CD4-positive, alpha-beta T cell treated with Interleukin-4 for 1 hour (primary cell): ENCODE measurements around the gene GRID1.
"Not testable (repeated sequence)": the region's sequence is repeated elsewhere in the genome, so short reads cannot be mapped to it uniquely, and the experiment has no call there.

ENCODE experiments used
- DNase-seq, 2 donors: peaks; one replicate each; pipeline ENCODE4 v3.0.0-alpha.2; 2020 to 2022

The GRID1 gene

DNA sequence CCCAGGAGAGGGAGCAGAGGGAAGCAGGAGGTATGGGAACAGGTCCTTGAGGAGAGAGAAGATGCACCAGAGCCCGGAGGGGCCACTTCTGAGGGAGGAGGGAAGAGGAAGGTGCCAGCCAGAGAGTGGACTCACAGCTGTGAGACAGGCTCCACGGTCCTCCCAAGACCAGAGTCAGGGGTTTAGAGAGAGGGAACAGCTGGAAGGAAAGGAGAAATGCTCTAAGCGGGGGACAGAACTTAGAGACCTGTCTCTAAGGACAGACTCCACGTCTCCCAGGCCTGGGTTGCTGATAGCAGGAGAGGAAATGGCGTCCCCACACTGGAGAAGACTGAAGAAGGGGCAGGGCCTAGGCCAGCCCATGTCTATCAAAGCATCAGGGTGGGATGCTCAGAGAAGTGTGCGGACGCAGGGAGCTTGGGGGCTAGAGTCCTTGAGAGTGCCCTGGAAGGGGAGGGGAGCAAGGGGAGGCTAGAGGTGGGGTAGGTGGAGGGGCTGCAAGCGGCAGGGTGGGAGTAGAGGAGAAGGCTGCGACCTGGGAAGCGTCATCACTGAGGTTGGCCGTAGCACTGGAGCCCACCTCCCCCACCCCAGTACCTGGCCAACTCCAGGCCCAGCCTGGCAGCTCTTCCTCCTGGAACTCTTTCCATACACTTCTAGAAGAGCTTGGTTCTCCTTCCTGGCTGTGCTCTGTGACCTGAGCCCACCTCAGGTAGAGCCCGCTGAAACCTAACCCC lies 25.6 kb upstream of the GRID1 start:
- DNase-seq: no peak

DNA sequence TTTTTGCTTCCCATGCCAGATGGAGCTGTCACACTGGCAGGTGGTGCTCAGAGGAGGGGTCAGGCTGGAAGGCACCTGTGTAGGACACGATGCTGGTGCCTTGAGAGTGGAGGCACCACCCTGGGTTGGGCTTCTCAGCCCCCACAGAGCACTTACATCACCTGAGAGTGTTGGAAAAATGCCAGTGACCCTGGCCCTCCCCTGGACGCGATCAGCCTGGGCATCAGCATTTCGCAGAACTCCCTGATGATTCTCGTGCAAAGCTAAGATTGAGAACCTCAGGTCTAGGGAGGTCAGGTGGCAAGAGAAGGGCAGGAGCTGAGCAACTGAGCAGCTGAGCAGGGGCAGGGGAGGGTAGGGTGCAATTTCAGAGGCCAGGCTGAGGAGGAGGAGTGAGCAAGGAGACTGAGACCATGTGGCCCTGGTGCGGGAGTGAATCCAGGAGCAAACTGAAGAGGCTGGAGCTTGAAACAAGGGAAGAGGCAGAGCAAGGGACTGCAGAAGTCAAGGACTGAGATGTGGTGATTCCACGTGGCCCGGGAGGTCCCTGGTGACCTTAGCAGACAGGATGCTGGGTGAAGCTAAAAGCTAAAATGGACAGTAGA lies 24.7 kb upstream of the GRID1 start:
- DNase-seq: no peak

DNA sequence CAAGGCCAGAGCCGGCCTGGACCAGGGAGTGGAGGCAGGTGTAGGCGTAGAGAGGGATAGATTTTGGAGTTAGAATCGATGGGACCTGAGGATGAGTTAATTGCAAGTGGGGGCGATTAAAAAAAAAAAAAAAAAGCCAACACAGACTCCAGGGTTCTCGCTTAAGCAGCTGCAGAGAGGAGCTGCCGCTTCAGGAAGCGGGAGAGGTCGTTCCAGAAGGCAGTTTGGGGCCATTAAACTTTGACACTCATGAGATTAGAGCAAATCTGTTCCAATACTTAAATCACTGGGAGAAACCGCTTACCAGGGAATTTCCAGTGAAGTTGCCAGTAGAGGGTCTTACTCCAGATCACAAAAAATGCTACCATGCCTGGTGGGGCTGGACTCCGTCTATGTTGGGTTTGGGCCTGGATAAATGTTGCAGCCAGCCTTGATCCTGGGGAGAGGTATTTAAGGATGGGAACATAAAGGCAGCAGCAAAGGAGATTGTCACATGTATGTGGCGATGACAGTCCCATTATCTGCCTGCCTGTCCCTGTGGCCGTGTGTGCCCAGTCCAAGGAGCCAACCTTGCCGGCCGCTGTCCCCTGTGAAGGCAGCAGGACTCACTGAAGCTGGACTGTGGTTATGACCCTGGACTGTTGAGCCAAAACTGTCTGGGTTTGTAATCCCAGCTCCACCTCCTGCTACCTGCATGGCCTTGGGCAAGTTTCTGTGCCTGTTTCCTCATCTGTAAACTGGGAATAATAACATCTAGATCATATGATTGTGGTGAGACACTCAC lies 23.9 kb upstream of the GRID1 start:
- no peak for DNase-seq

DNA sequence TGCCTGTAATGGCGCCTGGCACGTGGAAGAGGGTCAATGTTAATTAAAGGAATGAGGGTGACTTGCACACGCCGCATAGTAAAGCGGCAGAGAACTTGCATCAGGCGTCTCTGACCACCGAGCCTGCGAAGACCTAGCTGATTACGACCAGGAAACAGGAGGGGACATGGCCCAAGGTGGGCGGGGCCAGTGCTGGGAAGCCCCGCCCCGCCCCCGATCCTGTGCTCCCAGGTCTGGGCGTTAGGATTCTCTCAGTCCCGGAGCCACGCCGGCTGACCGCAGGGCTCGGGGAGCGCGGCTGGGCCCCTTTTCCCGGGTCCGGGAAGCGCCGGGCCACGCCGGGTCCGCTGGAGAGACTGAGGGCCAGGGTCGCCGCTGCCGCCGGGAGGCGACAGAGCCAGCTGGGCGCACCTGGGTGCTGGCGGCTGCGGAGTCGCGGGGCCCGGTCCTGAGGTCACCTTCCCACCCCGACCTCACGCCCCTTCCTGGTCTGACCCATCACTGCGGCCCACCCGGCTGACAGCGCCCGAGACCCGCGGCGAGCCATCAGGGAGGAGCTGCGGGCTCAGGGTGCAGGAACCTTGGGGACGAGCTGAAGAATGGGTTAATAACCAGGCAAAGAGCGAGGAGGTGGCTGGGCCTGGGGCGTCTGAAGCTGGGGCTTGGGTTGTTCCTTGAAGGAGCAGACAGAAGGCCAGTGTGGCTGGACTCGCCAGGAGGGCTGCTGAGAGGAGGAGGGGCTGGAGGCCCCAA lies 23.0 kb upstream of the GRID1 start:
- no peak for DNase-seq

DNA sequence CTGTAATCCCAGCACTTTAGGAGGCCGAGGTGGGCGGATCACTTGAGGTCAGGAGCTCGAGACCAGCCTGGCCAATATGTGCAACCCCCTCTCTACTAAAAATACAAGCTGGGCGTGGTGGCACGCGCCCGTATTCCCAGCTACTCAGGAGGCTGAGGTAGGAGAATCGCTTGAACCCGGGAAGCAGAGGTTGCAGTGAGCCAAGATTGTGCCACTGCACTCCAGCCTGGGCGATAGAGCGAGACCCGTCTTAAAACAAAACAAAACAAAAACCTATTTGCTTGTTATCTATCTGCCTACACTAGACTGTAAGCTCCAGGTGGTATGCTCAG lies 22.5 kb upstream of the GRID1 start:
- not testable (repeated sequence) for DNase-seq

DNA sequence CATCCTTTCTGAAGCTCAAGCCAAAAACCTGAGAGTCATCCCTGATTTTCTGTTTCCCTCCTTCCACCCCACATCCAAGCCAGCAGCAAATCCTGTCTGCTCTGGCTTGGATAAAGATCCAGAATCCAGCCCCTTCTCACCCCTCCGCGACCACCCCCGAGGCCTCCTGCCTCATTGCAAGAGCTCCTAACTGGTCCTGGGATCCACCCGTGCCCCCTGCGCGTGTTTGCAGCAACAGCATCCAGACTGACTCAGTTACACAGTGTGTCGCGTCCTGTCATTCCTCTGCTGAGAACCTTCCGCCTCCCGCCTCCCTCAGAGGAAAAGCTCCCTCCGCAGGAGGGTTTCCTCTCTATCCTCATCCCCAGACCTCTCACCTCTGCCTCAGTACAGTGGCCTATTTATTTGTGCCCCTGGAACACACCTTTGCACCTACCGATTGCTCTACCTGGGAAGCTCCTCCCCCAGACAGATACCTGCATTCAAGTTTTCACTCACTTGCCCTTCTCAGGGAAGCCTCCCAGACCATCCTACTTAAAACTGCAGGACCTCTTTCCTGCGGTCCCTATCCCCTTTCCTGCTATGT lies 21.6 kb upstream of the GRID1 start:
- no peak for DNase-seq

DNA sequence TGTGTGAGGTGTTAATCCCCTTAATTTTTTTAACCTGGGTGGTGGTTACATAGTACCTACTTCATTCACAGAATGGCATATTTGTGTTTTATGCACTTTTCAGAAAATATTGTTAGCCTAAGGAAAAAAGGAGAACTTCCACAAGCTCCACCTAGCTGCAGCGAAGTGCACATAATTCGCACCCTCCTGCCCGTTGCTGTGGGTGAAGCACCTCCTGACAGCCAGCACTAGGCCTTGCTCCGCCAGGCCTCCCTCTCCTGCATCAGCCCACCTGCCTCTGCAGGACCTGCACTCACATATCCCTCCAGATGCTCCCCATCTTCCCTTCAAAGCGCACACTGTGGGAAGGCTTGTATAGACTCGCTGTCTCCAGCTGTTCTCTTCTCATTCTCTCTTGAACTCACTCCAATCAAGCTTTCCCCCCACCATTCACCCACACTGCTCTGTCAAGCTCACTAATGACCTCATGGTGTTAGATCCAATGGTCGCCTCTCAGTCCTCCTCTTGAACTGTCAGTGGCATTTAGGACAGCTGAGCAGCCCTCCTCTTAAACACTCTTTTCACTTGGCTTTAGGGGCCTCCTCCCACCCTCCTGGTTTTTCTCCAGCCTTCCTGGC lies 20.7 kb upstream of the GRID1 start:
- DNase-seq: no peak

DNA sequence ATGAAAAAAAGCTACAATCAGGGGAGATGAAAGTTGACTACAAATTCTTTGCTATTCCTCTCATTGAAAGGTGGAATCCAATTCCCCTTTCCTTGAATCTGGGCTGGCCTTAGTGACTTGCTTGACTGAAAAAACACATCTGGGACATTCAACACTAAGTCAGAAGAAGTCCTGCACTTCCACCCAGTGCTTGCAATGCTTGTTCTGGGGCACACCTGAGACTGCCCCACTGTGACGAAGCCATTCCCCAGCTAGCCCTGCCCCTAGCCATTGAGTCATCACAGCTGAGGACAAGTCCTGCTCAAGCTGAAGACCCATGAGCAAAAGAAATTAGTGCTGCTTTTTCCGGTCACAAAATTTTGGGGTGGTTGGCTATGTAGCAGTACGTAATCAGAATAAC lies 19.2 kb upstream of the GRID1 start:
- DNase-seq: no peak

DNA sequence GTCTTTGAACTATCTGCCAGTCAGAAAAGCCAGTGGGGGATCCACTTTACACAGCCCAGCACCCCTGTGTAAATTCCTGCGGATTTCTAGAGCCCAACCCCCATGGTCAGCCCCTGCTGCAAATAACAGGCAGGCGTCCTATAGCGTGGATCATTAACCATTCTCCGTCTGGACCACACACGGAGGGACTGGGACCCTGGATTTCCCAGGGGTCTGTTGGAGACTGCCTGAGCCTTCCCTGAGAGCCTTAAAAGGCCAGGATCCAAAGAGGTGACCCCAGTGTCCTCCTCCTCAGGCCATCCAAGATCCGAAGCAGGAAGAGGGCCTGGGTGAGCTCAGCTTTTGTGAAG lies 11.2 kb upstream of the GRID1 start:
- DNase-seq: no peak

DNA sequence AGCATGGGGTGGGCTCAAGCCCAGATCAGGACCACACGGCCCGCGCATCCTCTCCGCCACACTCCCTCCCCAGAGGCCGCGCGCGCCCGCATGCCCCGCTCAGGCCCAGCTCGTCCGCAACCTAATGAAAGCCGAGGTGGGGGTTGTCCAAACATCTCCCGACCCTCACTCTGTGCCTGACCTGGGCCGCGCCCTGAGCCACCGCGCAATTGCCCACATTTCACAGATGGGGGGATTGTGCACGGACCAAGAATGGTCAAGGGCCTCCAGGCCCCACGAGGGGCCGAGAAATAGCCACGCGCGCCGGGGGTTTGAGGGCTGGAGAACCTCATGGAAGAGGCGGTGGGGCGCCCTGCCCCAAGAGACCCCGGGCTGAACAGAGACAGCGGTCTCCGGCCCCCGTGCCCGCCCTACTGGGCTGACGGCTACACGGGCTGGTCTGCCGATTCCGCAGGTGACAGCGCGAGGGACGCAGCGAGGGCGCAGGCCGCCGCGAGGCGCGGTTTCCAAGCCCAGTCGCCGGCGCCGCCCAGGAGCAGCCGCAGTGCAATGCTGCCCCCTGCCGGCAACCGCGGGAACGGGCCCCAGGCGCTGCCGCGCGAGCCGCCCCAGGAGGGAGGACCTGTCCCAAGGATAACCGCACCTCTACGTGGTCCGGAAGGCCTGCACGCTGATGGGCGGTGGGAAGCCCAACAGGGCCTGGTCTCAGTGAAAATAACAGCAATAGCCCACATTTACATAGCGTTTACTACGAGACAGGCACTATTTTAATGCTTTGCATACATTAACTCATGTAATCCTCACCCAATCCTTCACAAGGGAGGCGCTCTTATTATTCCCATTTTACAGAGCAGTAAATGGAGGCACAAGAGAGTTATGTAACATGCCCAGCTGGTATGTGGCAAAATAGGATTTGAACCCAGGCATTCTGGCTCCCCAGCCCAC lies 10.5 kb upstream of the GRID1 start:
- peak; percentile 71 to 79 for DNase-seq

DNA sequence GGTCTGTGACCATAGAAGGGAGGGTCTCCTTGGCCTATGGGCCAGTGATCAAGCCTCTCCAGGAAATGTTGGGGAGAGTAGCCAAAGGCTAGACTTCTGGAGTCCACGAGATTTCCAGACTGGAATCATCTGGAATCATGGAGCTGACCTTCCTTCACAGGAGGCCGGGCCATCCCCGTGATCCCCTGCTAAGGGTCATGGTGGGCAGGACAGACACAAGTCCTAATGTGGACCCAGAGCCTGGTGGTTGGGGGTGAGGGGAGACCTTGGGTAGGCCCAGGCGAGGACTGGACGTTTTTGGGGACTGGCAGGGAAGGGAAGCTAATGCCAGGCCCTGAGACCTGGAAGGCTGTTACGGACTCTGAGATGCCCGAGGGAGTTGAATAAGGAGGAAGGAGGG lies 9.8 kb upstream of the GRID1 start:
- DNase-seq: no peak

DNA sequence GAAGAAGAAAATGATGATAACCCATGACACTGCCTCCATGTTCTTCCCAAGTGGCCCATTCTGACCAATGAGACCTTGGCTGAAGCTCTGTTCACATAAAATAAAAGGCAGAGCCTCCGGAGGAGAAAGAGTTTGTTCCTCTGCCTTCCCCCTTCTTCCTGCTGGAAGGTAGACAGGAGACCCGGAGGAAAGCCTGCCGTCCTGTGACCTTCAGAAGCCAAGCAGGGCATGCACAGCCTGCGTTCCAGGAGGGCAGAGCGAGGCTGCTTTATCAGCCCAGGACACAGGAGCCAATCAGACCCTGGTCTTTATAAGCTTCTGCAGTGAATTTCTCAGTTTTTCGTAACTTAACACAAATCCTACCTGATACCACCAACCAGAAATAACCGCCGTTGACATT lies 8.6 kb upstream of the GRID1 start:
- DNase-seq: no peak

DNA sequence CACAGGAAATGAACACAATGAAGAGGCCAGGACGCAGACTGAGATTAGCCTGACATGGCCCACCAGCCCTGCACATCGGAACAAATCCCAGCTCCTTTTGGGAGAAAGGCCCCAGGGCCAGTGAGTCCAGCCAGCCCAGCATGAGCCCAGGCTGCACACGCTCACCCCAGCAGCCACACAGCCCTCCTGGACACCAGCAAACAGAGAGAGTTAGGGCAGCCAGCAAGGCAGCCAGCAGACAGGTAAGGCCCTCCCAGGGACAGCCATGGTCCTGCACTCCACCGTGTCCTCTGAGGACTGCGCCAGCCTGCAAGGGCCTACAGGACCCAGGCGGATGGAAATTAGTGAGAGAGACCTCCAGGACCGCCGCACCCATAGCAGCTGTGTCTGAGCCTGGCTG lies 8.1 kb upstream of the GRID1 start:
- no peak for DNase-seq

DNA sequence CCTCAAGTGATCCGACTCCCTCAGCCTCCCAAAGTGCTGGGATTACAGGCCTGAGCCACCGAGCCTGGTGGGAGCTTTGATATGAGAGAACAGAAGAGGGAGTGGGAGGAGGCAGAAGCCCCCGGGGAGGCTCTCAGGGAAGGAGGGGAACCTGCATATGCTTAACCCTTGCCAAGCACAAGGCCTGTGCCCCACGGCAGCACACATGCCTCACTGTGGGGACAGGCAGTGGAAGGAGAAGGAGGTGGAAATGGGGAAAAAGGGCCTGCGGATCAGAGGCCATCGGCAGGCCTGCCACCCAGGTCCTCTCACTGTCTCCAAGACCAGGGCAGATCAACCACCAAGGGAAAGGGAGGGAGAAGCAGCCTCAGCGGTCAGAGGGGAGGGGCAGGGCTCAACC lies 7.2 kb upstream of the GRID1 start:
- DNase-seq: no peak

DNA sequence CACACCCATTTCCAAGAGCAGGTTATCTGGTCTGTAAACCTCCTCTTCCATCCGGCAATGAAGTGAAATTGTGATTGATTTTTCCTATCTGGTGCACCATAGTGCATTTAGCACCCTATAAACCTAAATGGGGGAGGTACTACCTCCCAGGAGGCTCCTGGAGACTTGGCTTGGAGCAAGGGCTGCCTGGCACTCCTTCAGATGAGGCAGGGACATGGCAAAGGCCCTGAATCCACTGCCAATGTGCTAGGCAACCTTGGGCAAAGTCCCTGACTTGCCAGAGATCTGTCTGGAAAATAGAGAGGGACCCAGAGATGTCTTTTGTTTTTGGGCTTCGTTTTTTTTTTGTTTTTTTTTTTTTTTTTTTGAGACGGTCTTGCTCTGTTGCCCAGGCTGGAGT lies 6.7 kb upstream of the GRID1 start:
- no peak for DNase-seq

DNA sequence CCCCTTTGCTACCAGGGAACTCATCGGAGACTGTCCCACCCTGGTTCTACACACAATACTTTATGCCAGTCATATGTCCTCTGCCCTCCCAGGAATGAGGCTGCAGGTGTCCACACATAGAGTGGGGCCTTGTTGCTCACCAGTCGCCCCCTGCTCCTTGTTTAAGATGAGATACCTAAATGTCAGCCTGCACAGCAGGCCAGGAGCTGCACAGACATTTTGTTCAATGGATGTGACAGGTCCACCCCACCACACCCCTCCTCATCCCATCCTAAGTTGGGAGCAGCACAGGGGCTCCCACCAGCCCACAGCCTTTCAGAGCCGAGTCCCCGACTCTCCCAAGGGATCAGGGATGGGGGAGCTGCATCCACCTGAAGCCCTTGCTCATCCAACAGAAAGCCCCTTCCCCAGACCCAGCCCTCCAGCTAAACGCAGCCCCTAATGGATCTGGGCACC lies 6.2 kb upstream of the GRID1 start:
- DNase-seq: no peak

DNA sequence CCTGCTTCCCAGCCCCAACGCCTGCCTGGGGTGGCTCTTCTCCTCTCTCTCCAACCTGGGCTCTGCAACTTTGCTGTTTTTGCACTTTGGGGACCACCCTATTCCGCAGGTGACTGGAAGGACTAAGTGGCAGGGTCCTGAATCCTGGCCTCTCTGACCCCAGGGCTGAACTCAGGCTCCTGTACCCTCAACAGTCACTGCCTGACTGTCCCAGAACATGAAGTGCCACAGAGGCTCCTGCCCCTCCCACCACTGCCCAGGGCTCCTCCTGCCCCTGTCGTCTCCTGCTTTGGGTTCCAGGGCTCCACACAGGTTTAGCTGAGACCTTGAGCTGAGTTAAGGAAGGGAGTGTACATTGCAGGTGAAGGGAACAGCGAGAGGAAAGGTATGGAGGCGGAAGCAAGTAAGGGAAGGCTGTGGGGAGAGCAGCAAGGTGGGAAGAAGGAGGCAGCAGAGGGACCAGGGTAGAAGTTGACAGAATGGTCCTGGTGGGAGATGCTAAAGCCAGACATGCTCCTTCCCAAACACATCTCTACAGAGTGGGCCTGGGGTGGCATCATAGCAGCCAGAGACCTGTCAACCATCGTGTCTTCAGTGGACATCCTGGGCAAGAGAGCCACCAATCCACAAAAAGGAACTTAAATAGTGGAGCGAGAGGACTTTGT lies 5.7 kb upstream of the GRID1 start:
- peak in 1 of 2 donors; percentile 2 for DNase-seq

DNA sequence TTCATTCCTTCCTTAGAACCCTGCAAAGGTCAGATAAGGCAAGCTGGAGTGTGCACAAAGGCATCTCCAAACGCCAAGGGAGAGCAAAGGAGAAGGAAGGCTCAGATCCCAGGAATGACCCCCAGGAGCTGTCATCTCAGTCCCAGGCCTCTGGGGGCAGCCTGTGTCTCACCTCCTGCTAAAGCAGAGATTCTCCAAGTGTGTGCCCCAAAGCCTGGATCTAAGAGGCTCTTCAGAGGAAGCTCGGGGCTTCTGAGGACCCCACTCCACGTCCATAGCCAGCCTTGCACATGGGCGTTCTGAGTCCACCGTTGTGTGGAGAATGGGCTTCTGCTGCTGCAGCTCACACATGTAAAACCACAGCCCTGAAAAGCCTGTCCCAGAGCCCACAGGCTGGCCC lies 5.1 kb upstream of the GRID1 start:
- DNase-seq: peak in 1 of 2 donors; percentile 9

DNA sequence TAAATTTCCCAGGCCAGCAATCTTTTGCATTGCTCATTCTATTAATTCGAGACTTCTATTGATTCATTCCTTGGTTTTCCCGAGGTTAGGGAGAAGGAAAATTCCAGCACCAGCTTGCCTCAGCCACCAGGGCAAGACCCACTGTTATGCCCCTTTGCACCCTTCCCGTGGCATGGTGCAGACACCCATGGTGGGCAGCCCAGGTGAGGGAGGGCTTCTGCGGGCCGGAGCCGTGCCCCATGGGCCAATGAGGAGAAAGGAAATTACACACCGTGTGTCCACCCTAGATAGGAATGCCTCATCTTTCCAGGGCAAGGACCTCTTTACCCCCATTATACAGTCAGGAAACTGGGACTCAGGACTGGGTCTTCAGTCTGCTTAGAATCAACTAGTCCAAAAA lies 4.5 kb upstream of the GRID1 start:
- peak in 1 of 2 donors; percentile 6 for DNase-seq

DNA sequence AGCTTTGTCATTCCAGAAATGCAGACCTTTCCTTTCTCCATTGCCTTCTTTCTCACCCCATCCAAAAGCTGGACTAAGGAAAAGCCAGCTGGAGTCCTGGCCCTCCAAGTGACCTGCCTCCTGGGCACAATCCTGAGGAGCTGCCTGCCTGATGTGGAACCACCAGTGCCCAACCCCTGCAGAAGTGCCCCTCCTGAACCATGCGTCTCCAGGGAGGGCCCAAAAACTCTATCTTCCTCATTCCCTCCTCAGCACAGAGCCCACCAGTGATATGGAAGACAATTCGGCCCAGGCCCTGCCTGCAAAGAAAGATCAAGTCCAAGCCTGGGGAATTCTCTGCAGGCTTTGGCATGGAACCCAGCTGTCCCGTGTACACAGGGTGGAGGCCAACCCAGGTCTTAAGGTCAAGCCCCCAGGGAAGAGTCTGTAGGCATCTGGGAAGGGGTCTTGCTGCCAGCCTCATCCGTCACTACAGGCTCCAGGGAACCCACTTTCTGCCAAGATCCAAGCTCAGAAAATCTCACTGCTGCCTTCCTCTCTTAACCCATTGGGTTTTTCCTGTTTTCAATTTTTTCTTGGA lies 3.5 kb upstream of the GRID1 start:
- DNase-seq: no peak

DNA sequence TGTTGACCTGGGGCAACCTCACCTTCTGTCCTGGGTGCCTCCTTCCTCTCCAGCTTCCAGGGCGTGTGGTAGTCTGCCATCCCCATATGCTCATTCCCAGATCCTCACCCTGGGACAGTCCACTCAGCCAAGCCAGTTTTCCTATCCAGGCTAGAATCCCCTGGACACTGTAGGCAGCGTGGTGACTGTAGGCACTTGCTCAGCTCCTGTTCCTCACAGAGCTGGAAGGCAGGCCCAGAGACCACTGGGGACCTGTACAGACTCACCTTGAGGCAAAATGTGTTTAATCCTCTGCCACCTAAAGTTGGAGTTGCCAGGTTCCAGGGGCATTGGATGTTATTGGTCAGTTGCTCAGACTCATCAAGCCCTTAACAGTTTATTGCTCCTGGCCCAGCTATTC lies 2.4 kb upstream of the GRID1 start:
- DNase-seq: no peak
